SJSA1 (cell line): ENCODE results near the gene ATXN7. TPM values are rescaled to one million over a fixed set of nuclear protein-coding genes. Genes with fewer than 3 reads are reported as not detected.

Experiments used
- DNase-seq, 2 experiments: peaks; one replicate each; pipeline ENCODE4 v3.0.0-alpha.2; 2015 to 2020; ENCODE audit warnings: low spot score in 2 of 2, low read depth in 1 of 2
- H3K27ac ChIP-seq: fragments of 250-450 bp; sonication (Bioruptor Pico); 2 replicates; pipeline ENCODE4 v1.5.1; 2020; ENCODE audit warnings: mild to moderate bottlenecking, moderate library complexity
- H3K27me3 ChIP-seq: fragments of 250-450 bp; sonication (Bioruptor Pico); replicated peaks from 2 replicates; pipeline ENCODE4 v1.5.1; 2020; ENCODE audit warnings: mild to moderate bottlenecking, moderate library complexity
- H3K36me3 ChIP-seq: fragments of 250-450 bp; sonication (Bioruptor Pico); 2 replicates; pipeline ENCODE4 v1.5.1; 2020; ENCODE audit warnings: mild to moderate bottlenecking
- H3K4me1 ChIP-seq: fragments of 250-450 bp; sonication (Bioruptor Pico); replicated peaks from 2 replicates; pipeline ENCODE4 v1.6.1; 2021; ENCODE audit warnings: mild to moderate bottlenecking
- H3K4me3 ChIP-seq: fragments of 250-450 bp; sonication (Bioruptor Pico); 2 replicates; pipeline ENCODE4 v1.5.1; 2020; ENCODE audit warnings: mild to moderate bottlenecking
- H3K9me3 ChIP-seq: fragments of 250-450 bp; sonication (Bioruptor Pico); replicated peaks from 2 replicates; pipeline ENCODE4 v1.5.1; 2020; ENCODE audit warnings: mild to moderate bottlenecking
- total RNA-seq: library from RNA; depleted of rRNA; stranded (reverse); fragments of >200 nt; shearing (Covaris generic); gene quantifications from 2 replicates; pipeline ENCODE4 v1.2.3, GENCODE V29; 2014

Gene ATXN7
- total RNA-seq, 1 experiment from 2014 or later = 7.1 TPM

- Histone ChIP-seq H3K27ac (no peak overlapping the region), H3K27me3 (no peaks in the 10 kb centered on the region), H3K9me3 (no peaks in the 10 kb centered on the region), H3K4me3 (no peak overlapping the region), H3K4me1 (no peaks in the 10 kb centered on the region), H3K36me3 (peaks cover 3% of the 10 kb centered on the region; the same call in 1 of the 2 replicates)
- DNase-seq = no peak
Observed at GRCh38 chr3:63851287-63851686, 12.4 kb upstream of the ATXN7 start.

GRCh38 chr3:63853106-63853505 lies 10.6 kb upstream of the ATXN7 start:
- no peak for DNase-seq
- peaks cover 13% of the 10 kb centered on the region for H3K4me1 ChIP-seq
- no peaks in the 10 kb centered on the region for H3K27me3 ChIP-seq
- H3K4me3 ChIP-seq = no peak overlapping the region
- peaks cover 3% of the 10 kb centered on the region; the same call in 1 of the 2 replicates for H3K36me3 ChIP-seq
- no peaks in the 10 kb centered on the region for H3K9me3 ChIP-seq
- H3K27ac ChIP-seq = no peak overlapping the region

- no peak overlapping the region for H3K27ac ChIP-seq
Observed at GRCh38 chr3:63855333-63855940, 8.2 kb upstream of the ATXN7 start.

DNA sequence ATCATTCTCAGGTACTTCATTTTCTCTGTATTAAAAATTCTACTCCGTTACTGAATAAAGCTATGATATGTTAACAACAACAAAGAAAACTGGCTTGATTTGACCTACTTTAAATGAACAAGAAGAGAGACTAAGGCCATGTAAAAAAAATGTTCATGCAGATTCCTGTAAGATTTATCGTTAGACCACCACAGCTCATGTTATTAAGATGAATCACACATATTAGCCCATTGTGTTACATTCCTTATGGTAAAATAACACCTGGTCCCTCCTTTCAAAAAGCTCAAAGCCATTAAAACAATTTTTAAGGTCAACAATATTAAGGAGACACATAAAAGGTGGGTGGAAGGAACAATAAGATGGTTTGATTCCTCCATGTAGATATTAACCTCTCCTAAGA lies 6.4 kb upstream of the ATXN7 start:
- Histone ChIP-seq H3K36me3 (no peaks in the 10 kb centered on the region; the same call in 1 of the 2 replicates), H3K4me3 (no peak overlapping the region), H3K4me1 (peaks cover 15% of the 10 kb centered on the region), H3K9me3 (no peaks in the 10 kb centered on the region), H3K27ac (no peak overlapping the region), H3K27me3 (no peaks in the 10 kb centered on the region)
- no peak for DNase-seq

More at GRCh38 chr3:63855333-63855940, 8.2 kb upstream of the ATXN7 start:
- DNase-seq = no peak
- Histone ChIP-seq H3K36me3 (peaks cover 3% of the 10 kb centered on the region; the same call in 1 of the 2 replicates), H3K9me3 (no peaks in the 10 kb centered on the region), H3K4me3 (no peak overlapping the region), H3K27me3 (no peaks in the 10 kb centered on the region), H3K4me1 (peaks cover 13% of the 10 kb centered on the region)

DNA sequence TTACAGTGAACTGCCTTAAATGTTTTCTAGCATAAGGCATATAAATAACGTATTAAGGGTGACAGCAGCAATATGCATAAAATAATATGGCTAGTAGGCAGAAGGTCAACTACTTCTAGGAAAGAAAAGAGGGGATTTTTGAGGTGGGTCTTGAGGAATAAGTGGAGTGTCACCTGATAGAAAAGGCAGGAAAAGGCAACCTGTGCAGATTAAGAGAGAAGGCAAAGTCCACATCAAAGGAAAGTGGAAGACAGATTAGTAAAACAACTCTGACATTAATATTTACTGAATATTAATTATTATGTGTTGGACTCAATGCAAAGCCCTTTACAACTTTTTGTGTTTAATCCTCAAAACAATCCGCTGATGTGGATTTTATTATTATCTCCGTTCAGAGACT lies 2.9 kb upstream of the ATXN7 start:
- Histone ChIP-seq H3K36me3 (peaks cover 6% of the 10 kb centered on the region), H3K4me3 (no peak overlapping the region), H3K27ac (no peak overlapping the region), H3K27me3 (no peaks in the 10 kb centered on the region), H3K4me1 (peaks cover 27% of the 10 kb centered on the region), H3K9me3 (0 out of 2 replicates have a peak, but pooled peaks cover 3% of the 10 kb centered on the region)
- no peak for DNase-seq

DNA sequence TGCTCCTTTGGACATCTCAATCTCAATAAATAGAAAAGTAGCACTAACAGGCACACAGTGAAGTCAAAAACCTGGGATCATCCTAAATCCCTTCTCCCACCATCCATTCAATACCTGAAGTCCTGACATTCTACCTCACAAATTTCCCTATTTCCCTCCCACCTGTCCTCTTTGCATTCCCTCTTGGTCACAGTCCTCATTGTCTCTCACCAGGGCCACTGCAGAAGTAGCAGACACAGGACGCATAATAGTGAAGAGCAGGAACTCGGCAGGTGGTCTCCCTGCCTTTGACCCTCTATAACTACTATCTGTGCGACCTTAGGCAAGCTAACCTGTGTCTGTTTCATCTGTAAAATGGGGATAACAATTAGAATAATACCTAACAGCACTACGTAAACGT lies 2.4 kb upstream of the ATXN7 start:
- peaks cover 6% of the 10 kb centered on the region for H3K36me3 ChIP-seq
- H3K4me3 ChIP-seq = no peak overlapping the region
- H3K27ac ChIP-seq = no peak overlapping the region
- no peaks in the 10 kb centered on the region for H3K27me3 ChIP-seq
- DNase-seq = no peak
- peaks cover 27% of the 10 kb centered on the region for H3K4me1 ChIP-seq
- H3K9me3 ChIP-seq = 0 out of 2 replicates have a peak, but pooled peaks cover 3% of the 10 kb centered on the region

DNA sequence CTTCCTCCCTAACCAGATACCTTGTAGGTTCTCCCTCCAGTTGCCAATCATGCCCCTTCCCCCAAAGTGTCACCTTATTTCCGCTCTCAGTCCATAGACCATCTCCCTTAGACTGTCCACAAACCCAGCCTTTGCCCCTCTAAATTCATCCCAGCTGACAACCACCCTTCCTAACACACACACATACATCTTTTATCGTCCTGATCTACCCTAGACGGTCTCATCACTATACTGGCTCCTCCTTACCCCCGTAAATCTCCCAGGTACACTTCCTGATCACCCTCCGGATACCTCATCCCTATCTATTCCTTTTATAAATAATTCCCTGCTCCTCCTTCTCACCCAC lies 890 bp upstream of the ATXN7 start:
- Histone ChIP-seq H3K4me1 (peaks cover 17% of the 10 kb centered on the region), H3K9me3 (0 out of 2 replicates have a peak, but pooled peaks cover 3% of the 10 kb centered on the region), H3K27me3 (no peaks in the 10 kb centered on the region), H3K4me3 (peak overlapping the region; percentile 98), H3K36me3 (peaks cover 14% of the 10 kb centered on the region), H3K27ac (peak overlapping the region; percentile 95)
- no peak for DNase-seq

DNA sequence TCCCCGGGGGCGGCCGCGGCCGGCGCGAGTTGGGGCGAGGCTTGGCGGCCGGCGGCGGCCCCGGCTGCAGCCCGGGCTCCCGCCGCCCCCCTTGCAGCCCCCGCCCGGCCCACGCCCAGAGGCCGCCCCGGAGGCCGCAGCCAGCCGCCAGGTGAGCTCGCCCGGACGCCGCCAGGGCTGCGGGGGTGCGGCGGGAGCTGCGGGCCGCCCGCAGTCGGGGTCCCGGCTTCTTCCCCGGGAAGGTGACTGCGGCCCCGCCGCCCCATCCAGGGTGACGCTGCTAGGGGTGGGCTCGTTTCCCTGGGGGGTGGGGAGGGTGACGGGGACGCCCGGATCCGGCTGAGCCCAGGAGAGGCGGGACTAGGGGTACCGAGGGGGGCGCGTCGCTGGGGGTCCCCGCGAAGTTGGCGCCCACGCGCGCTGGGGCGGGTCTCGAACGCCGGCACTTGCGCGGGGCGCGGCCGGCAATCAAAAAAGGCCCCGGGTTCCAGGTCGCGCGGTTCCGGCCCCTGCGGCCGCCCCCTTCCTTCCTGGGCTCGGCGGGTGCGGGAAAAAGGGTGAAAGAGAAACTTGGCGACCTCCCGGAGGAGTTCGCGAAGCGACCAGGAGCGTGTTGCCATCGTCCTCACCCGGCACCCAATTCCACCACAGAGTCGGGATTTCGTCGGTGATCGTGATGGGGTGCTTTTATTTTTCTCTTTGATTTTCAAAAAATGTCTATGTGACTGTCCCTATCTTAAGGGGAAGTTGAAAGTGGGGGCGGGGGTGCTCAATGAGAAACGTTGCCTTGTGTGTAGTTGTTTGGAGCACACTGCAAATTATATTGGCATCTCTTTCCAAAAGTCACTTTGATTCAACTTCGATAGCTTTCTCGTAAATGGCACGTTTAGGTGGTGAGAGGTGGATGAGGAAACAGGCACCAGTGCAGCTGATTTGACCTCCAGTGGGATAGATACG lies 619 bp downstream of the ATXN7 start:
- Histone ChIP-seq H3K36me3 (peaks cover 14% of the 10 kb centered on the region), H3K4me3 (peak overlapping the region; percentile 98), H3K4me1 (peaks cover 14% of the 10 kb centered on the region; the same call in 1 of the 2 replicates), H3K27me3 (no peaks in the 10 kb centered on the region), H3K9me3 (0 out of 2 replicates have a peak, but pooled peaks cover 3% of the 10 kb centered on the region), H3K27ac (peak overlapping the region; percentile 85)
- peak; percentile 41 to 47 for DNase-seq

DNA sequence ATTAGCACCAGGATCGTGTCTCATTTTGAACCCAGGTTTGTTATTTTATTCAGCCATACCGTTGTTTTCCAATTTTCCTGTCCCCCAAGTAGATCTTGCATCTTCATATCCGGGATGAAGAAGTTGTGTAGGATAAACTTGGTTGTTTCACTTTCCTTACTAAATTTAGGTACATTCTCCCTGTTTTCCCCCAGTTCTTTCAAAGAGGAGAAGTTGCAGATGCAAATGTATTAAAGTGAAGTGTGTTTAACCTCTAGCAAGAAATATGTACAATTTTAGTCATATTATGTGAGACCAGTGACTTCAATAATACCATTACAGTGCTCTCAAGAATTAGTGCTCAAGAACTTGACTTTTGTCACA lies 1.3 kb downstream of the ATXN7 start:
- H3K9me3 ChIP-seq = 0 out of 2 replicates have a peak, but pooled peaks cover 3% of the 10 kb centered on the region
- peaks cover 14% of the 10 kb centered on the region; the same call in 1 of the 2 replicates for H3K4me1 ChIP-seq
- peak overlapping the region; percentile 98 for H3K4me3 ChIP-seq
- no peak overlapping the region; the same call in 1 of the 2 replicates for H3K27ac ChIP-seq
- peak in 1 of 2 experiments; percentile 17 for DNase-seq
- peaks cover 14% of the 10 kb centered on the region for H3K36me3 ChIP-seq
- no peaks in the 10 kb centered on the region for H3K27me3 ChIP-seq

GRCh38 chr3:63867225-63867624 lies 3.6 kb downstream of the ATXN7 start:
- H3K4me3 ChIP-seq = no peak overlapping the region
- peaks cover 14% of the 10 kb centered on the region for H3K36me3 ChIP-seq
- no peaks in the 10 kb centered on the region for H3K27me3 ChIP-seq
- DNase-seq = no peak
- no peak overlapping the region for H3K27ac ChIP-seq
- H3K4me1 ChIP-seq = peaks cover 18% of the 10 kb centered on the region
- 0 out of 2 replicates have a peak, but pooled peaks cover 3% of the 10 kb centered on the region for H3K9me3 ChIP-seq

DNA sequence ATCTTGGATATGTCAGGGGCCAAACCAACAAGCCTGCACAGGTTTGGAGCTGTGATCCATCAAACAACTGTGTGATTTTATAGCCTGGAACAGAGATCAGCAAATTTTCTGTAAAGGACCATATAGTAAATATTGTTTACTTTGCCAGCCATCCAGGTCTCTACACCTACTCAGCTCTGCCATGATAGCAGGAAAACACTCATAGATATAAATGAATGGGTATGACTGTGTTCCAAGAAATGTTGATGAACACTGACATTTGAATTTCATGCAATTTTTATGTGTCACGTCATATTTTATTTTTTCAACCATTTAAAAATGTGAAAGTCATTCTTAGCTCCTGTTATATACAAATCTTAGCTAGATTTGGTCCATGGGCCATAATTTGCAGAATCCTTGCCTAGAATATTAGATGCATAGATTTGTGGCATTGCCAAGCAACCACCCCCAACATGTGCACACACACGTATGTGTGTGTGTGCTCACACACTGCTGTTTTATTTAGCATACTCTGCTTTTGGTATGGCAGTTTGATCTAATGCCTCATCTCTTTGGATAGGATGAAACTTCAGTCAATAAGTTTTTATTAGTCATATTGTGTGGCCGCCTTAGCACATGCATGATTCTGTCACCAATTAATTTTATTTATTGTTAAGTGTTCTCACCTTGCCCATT lies 6.4 kb downstream of the ATXN7 start:
- H3K4me1 ChIP-seq = peaks cover 12% of the 10 kb centered on the region
- no peak overlapping the region for H3K27ac ChIP-seq
- H3K4me3 ChIP-seq = no peak overlapping the region
- no peaks in the 10 kb centered on the region for H3K27me3 ChIP-seq
- peaks cover 8% of the 10 kb centered on the region for H3K36me3 ChIP-seq
- DNase-seq = no peak
- H3K9me3 ChIP-seq = no peaks in the 10 kb centered on the region

DNA sequence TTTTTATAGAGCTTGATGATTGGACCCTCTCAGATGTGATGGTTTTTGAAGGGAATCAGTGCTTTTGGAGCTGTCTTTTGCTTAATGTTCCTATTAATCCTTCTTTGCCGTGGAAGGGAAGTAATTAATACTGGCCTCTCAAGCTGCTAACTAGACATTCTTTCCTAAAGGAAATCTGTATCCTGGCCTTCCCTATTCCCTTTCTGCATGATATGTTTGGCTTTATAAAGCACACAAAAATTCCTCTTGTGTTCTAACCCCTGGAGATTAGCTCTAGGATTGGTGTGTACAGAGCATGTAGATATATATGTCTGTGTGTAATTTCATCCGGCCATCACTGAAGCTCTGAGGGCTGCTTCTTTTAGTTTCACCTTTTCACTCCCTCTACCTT lies 6.9 kb downstream of the ATXN7 start:
- H3K27me3 ChIP-seq = no peaks in the 10 kb centered on the region
- H3K9me3 ChIP-seq = no peaks in the 10 kb centered on the region
- no peak for DNase-seq
- H3K4me3 ChIP-seq = no peak overlapping the region
- peaks cover 8% of the 10 kb centered on the region for H3K36me3 ChIP-seq
- H3K27ac ChIP-seq = no peak overlapping the region
- H3K4me1 ChIP-seq = peaks cover 10% of the 10 kb centered on the region

DNA sequence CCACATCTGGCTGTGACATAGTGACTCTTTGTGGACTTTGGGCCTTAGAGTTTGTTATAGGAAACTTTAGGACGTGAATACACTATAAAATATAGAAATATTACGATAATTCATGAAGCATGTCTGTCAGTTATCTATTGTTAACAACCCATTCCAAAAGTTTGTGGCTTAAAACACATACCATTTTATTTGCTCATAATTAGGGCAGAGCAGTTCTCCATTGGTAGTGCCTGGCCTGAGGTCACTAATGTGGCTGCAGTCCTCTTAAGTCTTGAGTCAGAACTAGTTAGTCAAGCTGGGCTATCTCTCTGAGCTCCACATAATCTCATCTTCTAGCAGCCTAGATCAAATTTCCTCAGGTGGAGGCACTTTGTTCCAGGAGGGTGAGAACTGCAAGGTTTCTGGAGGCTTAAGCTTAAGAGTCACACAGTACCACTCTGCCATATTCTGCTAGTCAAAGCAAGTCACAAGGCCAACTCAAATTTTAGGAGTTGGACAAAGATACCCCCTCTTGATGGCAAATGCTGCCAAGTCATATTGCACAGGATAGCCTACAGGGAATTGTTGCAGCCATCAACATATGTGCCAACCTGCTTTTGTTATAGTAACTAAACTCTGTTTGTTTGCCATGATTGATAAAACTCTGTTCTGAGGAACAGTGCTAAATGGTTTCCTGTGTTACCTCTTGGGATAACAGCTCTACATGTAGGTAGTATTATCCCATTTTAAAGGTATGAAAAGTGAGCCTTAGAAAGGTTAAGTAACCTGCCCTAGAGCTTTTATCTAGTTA lies 8.7 kb downstream of the ATXN7 start:
- DNase-seq = no peak
- no peak overlapping the region for H3K27ac ChIP-seq
- H3K4me1 ChIP-seq = peaks cover 14% of the 10 kb centered on the region

More for the DNA sequence above, 8.7 kb downstream of the ATXN7 start:
- Histone ChIP-seq H3K4me3 (no peak overlapping the region), H3K9me3 (no peaks in the 10 kb centered on the region), H3K36me3 (peaks cover 4% of the 10 kb centered on the region), H3K27me3 (no peaks in the 10 kb centered on the region)
